Epidermal melanocyte (primary cell): ENCODE results near the gene TAS1R2.
"Not testable (repeated sequence)": the region's sequence is repeated elsewhere in the genome, so short reads cannot be mapped to it uniquely, and the experiment has no call there.

Experiments
- DNase-seq: peaks from one replicate; pipeline ENCODE4 v3.0.0; 2011; ENCODE audit warnings: low spot score; ENCODE audit not compliant: insufficient read length

TAS1R2 gene

DNA sequence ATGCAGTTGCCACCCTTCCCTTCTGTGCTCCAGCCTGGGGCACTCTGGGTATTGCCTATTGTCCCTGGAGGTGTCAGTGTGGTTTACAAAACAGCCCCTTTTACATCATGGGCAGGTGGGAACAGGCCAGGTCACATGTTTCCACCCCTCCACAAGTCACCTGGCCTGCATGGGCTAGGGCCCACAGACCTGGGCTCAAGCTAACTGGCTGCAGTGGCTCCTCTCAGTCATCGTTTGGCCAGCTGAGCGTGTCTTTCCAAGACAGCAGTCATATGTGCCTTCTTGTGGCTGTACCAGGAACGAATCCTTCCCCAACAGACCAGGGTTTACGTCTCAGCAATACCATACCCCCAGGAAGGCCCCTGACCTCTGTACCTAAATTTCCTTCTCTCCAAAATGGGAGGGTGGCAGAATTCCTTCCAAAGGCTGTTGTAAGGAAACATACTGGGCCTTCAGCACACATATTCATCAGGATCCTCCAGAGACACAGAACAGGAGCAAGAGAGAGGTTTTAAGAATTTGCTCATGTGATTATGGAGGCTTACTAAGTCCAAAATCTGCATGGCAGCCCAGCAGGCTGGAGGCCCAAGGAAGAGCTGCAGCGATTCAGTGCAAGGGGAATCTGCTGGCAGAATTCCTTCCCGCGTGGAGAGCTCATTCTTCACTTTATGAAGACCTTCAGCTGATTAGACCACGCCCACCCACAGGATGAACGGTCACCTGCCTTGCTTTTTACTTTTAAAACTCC is 10.6 kb upstream of the TAS1R2 start:
- no peak for DNase-seq

DNA sequence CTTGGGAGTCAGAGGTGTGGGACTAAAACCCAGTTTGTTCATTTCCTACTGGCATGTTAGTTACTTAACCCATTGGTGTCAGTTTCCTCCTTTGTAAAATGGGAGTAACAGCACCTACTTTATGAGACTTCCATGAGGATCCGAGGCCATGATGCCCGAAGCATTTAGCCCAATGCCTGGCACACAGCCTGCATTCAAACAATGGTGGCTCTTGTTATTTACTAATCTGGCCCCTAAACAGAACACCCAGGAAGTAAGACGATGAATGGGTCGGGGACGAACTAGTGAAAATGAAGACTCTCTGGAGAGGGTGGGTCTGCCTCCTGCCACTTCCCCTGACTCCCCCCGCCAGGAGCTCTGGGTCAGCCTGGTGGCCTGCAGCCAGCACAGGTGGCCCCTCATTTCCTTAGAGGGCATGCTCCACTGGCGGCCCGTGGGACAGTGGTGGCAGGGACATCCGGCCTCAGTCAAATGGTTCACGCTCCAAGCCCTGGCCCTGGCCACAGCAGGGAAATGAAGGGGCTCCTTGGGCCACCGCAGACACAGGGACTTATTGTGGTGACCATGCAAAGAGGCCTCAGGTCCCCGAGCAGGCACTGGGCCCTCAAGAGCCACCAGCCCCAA is 9.5 kb upstream of the TAS1R2 start:
- DNase-seq = peak; percentile 55

DNA sequence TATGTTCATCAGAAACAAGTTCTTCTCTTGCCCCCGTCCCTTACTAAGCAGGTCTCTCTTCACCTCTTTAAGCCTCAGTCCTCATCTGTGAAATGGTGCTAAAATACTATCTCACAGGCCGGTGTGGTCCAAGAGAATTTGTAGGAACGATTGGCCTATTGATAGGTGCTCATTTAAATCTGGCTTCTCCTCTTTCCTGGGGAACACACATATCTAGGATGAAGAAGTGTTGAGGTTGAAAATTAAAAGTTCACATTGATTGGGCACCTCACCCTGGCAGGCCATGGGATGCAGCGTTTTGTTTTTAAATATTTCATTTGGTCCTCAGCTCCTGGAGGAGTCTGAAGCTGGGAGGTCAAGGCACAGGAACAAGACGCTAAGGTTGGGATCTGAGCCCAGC is 8.9 kb upstream of the TAS1R2 start:
- DNase-seq = no peak

DNA sequence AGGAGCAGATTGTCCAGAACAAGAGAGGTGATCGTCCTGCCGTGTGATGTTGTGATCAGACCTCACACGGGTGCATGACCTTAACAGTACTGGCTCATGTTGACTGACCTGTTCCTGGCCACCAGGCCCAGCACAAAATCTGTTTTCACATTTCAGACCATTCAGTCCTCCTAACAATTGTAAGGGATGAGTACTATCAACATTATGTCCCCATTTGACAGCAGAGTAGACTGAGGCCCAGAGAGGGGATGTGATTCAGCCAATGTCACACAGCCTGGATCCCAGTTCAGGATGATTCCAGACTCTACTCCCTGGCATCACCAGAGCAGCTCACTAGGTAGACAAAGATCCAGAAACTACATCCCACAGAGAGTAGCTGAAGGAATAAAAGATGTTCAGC is 7.4 kb upstream of the TAS1R2 start:
- no peak for DNase-seq

DNA sequence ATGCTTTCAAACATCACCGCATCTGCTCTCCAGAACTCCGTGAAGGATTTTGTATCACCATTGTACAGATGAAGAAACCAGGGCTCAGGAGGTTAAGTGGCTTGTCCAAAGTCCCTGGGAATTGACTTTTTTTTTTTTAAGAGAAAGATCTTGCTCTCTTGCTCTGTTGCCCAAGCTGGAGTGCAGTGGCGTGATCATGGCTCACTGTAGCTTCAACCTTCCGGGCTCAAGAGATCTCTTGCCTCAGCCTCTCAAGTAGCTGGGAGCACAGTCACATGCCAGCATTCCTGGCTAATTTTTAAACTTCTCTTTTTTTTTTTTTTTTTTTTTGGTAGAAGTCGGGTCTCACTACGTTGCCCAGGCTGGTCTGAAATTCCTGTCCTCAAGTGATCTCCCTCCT is 6.9 kb upstream of the TAS1R2 start:
- DNase-seq = no peak

DNA sequence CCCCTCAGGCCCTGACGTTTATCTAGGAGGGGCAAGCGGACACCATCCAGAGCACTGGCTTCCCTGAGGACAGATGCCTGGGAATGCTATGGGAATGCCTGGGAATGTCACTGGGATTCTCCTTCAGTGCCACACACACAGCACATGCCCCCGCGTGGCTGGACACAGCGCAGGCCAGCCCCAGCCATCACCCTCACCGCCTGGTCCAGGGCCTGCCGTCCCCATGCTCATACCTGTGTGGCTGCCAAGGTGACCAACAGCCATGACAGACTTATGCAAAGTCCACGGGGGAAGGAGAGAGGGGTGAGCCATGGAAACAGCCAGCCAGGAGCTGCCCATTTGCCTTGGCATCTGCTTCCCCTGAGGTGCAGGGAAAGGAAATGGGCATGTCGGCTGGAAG is 5.7 kb upstream of the TAS1R2 start:
- no peak for DNase-seq

DNA sequence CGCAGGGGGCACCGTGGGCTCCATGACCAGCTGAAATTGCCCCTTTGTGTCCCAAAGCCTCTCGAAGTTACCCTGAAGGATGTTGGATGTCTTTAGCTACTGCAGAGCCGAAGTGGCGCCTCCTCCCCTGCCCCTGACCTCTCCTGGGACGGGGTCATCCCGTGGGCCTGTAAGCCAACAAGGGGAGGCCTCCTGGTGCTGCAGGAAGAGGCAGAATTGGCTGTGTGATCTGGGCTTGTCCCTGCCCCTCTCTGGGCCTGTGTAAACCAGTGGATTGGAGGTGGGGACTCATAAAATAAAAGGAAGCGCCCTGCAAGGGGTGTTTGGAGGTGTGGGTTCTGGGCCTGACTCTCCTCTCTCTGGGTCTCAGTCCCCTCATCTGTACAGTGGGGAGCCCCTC is 2.1 kb upstream of the TAS1R2 start:
- no peak for DNase-seq

DNA sequence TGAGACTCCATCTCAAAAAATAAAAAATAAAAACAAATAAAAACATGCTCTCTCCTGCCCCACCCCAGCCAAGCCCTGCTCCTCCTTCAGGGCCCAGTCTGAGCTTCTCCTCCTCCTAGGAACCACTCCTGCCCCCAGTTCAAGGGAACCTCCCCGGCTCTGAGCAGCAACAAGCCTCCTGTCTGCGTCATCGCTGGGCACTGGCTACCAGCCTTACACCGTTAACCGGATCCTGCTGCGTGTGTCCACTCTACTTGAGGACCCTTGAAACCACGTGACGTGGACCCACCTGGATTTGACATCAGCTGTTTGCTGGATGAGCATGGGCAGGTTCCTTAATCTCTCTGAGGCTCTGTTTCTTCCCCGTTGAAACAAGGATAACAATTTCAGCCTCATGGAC is 1.6 kb upstream of the TAS1R2 start:
- DNase-seq = no peak

DNA sequence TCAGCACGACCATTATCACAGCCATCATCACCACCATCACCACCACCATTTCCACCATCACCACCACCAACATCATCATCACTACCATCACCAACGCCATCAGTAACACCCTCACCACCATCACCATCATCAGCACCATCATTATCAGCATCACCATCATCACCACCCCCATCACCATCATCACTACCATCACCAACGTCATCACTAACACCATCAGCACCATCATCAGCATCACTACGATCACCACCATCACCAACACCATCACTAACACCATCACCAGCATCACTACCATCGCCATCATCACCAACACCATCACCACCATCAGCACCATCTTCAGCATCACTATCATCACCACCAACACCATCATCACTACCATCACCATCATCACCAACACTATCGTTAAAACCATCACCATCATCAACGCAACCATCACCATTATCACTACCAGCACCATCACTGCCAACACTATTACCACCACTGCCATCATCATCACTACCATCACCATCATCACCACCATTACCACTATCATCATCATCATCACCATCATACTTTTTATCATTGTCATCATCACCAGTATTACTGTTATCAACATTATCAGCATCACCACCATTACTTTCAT is 1.3 kb downstream of the TAS1R2 start:
- DNase-seq = no peak

DNA sequence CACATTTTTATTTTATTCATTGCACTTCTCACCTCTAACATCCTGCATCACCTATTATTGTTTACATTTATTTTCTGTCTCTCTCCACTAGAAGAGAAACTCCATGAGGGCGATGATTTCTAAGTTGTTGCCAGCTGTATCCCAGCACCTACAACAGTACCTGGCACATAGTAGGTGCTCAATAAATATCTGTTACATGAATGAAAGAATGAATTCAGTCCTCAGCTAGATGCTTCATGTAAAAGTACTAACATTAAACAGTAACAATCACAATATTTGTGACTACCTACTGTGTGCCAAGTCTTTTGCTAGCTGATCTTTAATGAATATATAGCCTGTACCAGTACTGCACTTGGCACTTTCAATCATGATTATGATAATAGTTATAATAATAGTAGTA is 3.0 kb downstream of the TAS1R2 start:
- no peak for DNase-seq

DNA sequence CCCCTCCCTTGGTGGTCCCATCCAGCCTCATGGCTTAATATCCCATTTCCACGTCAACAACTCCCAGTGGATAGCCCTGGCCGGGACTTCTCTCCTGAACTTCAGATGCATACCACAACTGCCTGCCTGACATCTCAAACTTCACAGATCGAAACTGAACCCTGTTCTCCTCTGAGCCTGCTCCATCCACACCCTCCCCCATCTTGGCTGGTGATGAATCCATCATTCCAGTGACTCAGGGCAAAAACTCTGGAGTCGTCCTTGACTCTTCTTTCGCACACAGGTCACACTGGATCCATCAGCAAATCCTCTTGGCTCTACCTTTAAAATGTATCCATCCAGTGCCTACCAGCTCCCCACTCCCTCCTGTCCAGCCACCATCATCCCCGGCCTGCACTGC is 3.9 kb downstream of the TAS1R2 start:
- no peak for DNase-seq

DNA sequence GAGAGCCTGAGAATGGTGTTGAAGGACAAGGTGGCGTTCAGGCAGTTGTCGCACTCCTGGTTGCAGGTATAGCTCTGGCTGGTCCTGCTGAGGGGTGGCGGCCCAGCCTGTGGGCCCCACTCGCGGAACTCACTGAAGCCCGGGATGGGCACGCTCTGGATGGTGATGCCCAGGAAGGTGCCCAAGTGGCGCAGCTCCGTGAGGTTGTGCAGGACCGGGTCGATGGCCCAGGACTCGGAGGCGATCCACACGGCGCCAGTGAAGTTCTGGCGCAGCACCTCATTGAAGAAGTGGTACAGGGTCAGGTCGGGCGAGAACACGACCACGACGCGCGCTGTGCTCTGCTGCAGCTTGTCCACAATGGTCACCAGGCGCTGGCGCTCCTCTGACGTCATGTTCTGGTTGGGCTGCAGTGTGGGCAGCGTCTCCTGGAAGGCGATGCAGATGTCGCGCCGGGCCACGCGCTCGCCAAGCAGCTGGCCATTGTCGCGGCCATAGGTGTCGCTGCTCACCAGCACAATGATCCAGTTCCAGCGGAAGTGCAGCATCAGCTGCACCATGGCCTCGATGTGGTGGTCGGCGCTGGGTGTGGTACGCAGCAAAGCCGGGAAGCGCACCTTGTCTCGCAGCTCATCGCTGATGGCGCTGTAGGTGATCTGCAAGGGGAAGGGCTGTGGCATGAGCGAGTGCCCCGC is 5.0 kb downstream of the TAS1R2 start:
- no peak for DNase-seq

DNA sequence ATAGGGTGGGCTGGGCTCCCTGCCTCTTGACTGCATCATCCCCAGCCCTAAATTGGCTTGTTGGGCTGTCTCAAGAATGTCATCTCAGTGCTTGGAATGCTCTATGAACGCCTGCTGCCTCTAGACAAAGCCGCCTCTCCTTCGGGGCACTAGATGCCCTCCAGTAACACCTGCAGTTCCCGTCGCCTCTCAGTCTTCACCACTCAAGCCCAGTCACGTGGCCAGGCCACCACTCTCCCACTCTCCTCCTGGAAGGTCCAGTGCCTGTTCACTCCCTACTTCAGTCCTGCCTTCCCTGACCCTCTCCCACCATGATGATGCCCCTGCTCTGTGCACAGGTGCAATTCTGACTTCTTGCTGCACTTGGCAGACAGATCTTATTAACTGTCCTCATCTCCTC is 7.0 kb downstream of the TAS1R2 start:
- DNase-seq = no peak

DNA sequence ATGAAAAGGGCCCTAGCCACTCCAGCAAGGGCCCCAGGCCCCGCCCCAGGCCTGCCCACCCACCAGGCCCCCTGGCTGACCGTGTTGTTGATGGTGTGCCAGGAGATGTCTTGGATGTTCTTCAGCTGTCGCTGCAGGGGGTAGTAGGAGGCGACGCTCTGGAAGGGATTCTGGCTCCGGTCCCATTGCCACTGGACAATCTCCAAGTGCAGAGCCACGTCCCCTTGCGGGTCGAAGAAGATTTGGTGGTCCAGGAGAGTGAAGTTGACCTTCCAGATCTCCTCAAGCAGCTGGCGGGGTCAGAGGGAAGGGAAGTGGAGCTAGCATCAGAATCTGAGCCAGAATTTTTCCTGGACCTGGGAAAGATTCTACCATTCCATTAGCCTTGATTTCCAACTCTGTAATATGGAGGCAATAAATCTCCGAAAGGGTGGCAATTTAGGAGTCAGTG is 10.2 kb downstream of the TAS1R2 start:
- DNase-seq = no peak

DNA sequence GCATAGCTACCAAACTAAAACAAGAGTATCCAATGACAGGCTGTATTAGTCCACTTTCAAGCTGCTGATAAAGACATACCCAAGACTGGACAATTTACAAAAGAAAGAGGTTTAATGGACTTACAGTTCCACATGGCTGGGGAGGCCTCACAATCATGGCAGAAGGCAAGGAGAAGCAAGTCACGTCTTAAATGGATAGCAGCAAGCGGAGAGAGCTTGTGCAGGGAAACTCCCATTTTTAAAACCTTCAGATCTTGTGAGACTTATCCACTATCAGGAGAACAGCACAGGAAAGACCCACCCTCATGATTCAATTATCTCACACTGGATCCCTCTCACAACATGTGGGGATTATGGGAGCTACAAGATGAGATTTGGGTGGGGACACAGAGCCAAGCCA is 11.7 kb downstream of the TAS1R2 start:
- not testable (repeated sequence) for DNase-seq

DNA sequence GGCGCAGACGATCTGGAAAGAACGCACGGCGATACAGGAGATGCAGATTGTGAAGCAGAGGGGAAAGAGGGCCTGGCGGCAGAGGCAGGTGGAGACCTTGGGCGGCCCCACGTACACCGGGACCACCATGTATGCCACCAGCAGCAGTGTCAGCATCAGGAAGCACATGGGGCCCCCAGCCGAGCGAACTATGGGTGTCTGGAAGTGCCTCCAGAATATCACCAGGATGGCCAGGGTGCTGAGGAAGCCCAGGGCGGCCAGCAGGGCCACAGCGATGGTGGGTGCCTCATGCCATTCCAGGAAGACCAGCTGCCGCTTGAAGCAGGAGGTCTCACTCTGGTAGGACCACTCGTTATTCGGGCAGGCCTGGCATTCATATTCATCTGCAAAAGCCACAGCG is 19.3 kb downstream of the TAS1R2 start:
- DNase-seq = no peak

DNA sequence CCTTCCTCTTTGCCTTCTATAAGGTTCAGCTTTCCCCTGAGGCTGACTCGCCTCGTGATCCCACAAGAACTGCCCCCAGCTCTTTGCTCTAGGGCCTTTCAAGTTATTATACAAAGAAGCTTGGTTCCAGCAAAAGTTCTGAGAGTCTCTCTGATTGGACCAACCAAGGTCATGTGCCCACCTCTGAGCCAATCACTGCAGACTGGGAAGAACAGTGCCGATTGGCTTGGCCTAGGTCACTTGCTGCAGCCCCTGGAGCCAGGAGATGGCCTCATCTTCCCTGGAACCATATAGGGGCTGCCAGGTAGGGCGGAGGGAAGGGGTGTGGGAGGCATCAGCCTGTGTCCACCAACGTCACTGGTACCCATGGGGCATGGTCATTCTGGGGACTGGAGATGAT is 22.8 kb downstream of the TAS1R2 start:
- DNase-seq = no peak

DNA sequence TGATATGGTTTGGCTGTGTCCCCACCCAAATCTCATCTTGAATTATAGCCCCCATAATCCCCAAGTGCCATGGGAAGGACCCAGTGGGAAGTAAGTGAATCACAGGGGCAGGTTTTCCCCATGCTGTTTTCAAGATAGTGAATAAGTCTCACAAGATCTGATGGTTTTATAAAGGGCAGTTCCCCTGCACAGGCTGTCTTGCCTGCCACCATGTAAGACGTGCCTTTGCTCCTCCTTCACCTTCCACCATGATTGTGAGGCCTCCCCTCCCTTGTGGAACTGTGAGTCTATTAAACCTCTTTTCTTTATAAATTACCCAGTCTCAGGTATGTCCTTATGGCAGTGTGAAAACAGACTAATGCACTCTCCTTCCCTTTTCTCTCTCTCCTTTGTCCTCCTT is 27.1 kb downstream of the TAS1R2 start:
- DNase-seq = not testable (repeated sequence)

DNA sequence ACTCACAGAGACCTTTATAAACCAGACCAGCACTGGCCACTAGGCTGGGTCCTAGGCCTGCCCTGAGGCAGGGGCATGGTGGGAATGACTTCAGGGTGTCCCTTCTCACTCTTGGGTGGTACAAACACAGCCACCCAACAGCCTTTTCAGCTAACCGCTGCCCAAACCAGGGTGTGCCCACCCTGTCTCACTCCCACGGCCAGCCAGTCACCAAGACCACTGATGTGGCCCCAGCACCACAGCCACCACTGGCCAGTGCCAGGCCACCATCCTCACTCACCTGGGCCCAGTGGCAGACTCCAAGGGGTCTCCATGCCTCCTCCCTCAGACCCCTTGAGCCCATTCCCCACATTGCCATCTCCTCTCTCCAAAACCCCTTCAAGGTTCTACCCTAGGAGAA is 27.8 kb downstream of the TAS1R2 start:
- DNase-seq = no peak

DNA sequence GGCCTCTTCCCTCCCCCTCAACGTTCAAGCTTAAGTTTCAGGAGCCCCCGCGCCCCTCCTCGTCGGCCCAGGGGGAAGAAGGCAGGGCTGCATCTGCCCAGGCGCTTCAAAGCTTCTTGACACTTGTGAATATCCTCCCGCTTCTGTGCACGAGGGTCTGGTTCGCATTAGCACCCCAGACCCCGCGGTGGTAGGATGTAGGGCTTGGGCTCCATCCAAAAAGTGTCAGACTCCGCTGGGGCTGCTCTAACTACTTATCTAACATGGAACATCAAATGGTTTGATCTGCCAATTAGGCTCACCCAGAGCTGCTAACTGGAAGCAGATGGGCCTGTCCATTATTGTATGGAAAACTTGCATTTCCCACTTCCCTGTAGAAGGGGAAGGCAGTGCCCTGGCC is 28.9 kb downstream of the TAS1R2 start:
- no peak for DNase-seq

DNA sequence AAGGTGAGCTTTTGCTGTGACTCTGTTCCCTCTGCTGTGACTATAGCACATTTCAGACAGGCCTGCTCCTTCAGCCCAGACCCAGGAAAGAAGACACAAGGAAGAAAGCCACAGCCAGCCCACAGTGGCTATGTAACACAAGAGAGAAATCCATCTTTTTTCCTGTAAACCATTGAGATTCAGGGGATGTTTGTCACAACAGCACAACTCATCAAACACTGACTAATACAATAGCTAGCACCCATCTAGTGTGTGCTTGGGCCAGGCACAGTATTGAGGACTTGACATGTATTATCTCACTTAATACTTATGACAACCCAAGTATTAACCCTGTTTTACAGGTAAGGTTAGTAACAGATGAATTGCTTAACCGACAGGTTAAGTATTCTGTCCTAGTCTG is 29.8 kb downstream of the TAS1R2 start:
- no peak for DNase-seq

DNA sequence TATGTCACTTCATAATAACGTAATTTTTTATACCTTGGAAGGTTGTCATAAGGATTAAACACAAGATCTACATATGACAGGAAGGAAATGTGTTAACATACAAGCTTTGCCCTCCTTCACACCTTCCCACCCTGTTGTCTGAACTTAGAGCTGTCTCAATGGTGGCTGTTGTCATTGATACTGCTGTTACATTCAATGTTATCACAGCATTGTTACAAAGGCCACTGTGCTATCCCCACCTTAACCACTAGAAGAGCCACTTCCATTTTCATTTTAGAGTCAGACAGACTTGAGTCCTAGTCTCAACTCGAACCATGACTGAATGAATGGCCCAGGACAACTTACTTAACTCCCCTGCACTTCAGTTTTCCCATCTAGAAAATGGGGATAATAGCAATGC is 31.2 kb downstream of the TAS1R2 start:
- DNase-seq = no peak
